Smooth muscle cell of the brain vasculature (primary cell): Measurements from ENCODE around the gene WRAP53.

Experiments used
- DNase-seq: peaks from one replicate; pipeline ENCODE4 v3.0.0-alpha.2; 2012; ENCODE audit warnings: low read depth, low spot score

WRAP53 gene

DNA sequence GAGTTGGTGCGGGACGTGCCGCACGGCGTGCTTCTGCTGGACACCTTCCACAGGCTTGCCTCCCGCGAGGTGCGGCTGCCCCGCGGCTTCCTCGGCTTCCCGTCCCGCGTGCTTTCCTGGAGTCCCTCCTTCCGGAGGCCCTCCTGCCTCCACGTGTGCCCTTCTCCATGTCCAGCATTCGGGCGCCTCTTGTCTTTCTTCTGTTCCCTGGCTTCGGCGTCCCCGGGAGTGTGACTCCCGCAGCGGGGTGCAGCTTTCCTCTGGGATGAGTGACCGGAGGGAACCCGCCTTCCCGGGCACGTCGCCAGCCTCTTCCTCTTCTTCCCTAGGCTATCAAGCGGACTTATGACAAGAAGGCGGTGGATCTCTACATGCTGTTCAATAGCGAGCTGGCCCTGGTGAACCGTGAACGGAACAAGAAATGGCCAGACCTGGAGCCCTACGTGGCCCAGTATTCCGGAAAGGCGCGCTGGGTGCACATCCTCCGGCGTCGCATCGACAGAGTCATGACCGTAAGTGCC is 52.3 kb downstream of the WRAP53 start:
- no peak for DNase-seq

DNA sequence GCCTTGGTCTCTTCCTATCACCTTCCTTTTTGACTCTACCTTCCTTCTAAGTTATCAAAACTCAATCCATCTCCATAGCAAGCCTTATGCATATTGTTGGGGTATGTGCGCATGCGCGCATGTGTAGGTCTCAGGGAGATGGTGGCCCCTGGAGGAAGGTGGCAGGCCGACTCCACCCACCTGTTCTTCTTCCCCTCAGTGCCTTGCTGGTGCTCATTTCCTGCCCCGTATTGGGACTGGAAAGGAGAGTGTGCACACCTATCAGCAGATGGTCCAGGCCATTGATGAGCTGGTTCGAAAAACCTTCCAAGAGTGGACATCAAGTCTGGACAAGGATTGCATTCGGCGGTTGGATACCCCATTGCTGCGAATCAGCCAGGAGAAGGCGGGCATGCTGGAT is 54.5 kb downstream of the WRAP53 start:
- DNase-seq = no peak

DNA sequence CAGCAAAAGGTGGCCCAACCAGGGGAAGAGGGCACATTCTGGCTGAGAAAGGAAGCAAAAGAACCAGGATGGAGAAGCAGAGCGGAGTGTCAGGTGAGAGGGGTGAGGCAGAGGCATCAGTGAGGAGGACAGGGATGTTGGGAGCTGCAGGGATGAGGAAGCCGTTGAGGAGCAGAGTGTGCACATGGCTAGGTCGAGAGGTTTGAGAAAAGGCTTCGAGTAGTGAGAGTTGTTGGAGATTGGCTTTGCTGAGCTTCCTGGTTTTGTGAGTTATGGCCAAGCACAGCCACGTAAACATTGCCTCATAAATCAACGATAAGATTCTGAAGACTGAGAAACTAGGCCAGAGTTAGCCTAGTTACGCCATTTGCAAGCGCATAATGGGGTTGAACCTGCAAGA is 56.1 kb downstream of the WRAP53 start:
- DNase-seq = no peak

DNA sequence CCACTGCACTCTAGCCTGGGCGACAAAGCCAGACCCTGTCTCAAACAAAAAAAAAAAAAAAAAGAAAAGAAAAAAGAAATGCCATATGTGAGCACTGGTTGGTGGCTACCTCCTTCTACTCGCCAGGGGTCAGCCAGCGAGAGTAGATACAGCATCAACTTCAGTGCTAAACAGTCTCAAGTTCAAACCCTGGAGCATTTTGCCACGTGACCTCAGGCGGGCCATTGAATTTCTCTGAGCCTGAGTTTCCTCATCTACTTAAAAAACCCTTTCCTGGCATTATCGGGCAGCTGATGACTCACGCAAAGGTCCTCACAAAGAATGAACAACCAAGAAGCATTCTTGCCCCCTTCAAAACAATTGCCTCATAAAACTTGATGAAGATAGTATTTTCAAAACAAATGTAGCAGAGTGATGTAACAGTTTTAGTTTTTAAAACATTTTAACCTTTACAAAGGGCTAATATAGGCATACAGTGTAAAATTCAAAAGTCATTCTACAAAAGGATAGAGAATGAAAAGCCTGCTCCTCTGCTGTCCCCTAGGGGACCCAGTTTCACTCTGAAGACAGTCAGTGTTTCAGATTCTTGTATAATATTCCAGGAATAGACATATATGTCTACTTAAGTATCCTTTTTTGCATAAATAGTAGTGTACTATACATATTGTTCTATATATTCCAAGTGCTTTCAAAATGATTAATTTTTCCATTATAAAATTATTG is 57.6 kb downstream of the WRAP53 start:
- DNase-seq = no peak

DNA sequence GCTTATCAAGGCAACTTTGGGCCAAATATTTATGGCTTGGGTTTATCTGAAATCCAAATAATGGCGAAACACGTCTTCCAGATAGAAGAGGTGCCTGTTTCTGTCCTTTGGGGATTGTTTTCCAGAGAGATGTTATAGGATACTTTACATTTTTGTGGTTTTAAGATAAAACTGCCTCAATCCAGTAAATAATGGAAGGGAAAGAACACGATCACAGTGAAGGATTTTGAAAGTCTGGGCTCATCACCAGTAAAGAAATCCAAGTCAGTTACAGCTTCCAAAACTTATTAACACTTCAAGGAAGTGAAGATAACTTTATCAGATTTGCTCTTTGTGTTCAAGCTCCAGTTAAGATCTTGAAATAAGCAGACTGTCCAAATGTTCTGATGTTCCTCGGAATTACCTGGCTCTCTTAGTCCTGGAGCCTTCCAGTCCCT is 59.4 kb downstream of the WRAP53 start:
- no peak for DNase-seq

DNA sequence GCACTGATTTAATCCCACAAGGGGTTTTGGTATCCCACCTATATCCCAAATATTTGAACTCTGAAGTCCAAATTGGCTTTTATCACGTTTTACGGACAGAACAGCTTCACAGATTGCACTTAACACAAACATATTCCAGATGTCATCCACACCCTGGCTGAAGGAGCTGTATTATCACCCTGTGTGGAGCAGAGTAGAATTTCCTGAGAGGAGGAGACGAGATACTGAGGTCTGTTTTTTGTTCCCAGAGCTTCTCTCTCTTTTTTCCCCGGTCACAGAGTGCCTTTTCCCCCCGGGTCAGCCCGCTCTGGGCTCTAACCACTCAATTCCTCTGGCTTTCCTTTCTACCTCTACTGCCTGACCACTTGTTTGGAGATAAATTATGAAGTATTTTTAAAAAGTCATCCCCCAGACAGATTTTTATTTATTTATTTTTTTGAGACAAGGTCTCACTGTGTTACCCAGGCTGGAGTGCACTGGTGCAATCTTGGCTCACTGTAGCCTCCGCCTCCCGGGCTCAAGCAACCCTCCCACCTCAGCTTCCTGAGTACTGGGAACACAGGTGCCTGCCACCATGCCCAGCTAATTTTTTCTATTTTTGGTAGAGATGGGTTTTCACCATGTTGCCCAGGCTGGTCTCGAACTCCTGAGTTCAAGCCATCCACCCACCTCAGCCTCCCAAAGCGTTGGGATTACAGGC is 59.9 kb downstream of the WRAP53 start:
- DNase-seq = no peak

DNA sequence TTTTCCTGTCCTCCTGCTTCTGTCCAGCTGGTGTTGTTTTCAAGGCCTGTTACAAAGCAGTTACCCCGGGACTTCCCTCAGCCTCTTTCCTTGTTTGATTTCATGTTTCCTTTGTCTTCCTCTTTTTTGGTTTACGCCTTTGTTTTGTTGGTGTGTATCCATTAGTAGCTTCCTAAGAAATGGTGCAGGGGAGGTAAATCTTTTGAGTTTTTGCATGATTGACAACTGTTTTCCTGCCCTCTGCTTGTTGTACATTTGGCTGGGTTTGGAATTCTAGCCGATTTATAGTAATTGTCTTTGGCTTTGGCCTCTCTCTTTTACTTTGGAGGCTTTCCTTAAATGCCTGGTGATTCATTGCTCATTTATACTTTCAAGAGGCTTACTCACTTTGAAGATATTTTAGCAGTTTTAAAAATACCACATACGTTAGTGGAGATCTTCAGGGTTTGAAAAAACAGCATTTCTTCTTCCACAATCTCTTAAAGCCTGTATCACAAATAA is 62.1 kb downstream of the WRAP53 start:
- no peak for DNase-seq
